Stimulated activated CD4-positive, alpha-beta T cell treated with anti-CD3 and anti-CD28 coated beads, TNF-alpha, amount 100 ng/mL, for 4 hours (primary cell): ENCODE measurements around the gene ATP5F1A.
"Not testable (repeated sequence)": the region's sequence is repeated elsewhere in the genome, so short reads cannot be mapped to it uniquely, and the experiment has no call there.

Experiments used
- DNase-seq, 3 experiments: peaks; one replicate each; pipeline ENCODE4 v3.0.0-alpha.2; 2020; ENCODE audit warnings: low read depth in 3 of 3

The ATP5F1A gene

DNA sequence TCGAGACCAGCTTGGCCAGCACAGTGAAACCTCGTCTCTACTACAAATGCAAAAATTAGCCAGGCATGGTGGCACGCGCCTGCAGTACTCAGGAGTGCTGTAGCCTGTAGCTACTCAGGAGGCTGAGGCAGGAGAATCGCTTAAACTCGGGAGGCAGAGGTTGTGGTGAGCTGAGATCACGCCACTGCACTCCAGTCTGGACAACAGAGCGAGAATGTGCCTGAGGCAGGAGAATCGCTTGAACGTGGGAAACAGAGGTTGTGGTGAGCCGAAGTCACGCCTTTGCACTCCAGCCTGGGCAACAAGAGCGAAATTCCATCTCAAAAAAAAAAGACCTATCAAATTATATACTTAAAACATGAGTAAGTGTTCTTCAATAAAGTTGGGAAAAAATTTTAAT lies 50.7 kb downstream of the ATP5F1A start:
- DNase-seq = not testable (repeated sequence)

DNA sequence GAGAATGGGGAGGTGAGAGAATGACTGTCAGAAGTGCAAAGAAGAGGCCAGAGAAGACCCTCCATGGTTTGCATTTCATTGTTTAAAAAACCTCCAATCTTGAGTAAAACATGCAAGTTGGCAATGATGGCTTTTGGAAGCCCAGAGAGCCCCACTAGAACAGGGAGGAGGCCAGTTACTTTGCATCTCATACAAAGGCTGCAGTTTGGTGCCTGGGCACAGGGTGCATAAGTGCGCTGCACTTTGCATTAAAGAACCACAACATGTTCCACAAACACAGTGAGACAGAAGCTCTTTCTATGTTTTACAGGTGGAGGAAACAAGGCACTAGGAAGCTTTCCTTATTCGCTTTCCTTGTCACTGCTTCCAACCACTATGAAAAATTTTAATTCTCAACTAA lies 51.4 kb downstream of the ATP5F1A start:
- DNase-seq = no peak

DNA sequence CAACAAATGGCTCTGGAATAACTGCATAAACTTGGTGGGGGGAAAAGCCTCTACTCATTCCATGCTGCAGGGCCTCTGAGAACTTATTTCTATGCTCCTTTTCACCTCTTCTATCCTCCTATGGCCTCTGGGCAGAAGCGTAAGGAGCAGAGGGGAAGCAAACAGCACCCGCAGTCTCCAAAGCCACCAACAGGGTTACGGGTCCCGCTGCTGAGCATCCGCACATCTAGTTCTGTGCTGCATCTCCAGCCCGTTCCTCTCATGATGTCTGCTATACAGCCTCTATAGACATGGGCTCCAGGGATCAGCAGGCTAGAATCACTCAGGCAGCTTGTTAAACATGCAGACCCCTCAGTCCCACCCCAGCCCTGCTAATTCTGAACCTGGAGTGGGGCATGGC lies 52.0 kb downstream of the ATP5F1A start:
- no peak for DNase-seq

DNA sequence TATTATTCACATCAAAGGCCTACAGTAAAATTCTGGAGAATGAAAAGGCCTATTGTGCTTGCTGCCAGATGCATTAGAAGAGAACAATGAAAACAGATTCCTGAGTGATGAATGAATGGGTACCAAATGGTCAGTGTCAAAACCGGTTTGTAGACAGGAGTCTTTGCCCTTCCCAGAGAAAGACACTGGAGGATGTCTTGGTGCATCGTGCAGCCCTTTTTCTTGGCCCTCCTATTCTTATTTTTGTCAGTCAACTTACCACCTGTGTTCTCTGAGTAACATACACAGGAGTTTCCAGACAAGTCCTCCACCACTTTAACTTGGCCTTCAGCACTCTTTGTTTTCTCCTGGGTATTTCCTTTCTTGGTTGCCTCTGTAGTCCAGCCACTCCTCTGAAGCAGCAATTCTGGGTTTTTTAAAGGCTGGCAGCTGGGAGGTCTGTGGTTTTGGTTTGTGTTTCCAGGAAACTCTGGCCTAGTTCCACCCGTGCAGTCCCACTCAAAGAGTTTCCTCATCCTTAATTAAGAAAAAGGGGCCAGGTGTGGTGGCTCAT lies 55.4 kb downstream of the ATP5F1A start:
- no peak for DNase-seq

DNA sequence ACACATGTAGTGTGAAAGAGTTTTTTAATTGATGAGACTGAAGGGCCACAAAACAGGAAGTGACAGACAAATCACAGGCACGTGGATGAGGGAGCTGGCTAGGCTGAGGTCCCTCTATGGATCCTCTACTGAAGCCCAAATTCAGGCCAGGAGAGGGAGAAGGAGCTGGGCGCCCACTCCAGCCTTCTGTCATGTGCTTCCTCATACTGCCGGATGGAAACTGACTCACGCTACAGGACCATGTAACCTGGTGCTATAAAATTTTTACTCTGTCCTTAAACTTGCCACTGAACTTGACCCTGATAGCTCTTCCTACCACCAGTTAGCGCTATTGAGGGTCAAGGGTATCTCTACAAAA lies 57.4 kb downstream of the ATP5F1A start:
- DNase-seq = no peak

DNA sequence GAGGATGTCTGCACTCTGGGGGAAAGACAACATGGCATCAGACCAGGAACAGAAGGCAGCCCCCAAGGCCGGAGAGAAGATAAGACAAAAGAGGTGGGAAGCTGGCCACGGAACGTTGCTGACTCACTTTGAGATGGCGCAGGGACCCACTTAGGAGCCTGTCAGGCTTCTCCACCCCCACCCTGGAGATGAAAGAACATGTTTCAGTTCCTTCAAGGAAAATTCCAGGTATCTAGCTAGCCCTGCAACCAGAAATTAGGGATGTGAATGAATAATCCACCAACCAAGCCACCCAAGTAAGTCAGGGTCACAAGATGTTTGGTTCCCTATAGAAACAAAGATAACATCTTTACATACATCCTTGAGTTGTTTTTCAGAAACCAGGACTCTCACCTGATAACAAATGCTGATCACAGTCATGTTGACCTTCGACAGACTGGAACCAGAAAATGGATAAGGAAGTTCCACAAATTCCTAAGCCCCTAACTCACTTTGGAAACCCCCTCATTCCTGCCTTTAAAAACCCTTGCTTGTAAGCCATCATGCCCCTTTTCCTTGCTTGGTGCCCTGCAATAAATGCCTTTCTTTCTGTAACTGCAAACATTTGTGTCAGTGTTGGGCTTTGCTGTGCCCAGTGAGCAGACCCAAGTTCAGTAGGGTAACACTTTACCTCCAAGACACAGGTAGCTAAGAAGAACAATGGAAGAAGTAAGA lies 57.9 kb downstream of the ATP5F1A start:
- DNase-seq = no peak

DNA sequence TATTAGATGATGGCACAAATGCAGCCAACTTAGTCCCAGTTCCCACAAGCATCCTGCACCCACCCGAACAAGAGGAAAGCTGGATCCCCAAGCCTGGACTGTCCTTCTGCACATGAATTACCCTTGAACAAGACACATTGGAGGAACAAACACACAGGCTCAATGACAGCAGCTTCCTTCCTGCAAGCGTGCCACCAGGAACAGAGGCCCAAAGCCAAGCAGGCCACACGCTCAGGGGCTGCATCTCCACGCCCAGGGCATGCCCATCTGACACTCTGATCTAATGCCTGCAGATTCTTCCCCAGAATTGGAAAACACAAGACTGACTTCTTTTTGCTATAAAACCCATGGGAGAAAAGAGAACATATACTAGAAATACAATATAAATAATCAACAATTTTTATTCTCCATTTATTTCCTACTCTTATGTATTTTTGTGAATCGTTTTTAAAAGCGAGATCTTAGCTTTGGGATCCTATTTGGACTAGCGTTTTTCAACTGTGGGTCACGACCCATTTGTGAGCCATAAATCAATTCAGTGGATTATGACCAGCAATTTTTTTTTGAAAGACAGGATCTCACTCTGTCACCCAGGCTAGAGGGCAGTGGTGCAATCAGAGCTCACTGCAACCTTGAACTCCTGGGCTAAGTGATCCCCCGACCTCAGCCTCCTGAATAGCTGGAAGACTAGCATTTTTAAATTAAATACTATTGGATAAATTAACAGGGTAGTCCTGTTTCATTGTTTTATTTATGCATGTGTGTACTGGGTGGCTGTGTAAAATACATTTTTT lies 60.4 kb downstream of the ATP5F1A start:
- no peak for DNase-seq

DNA sequence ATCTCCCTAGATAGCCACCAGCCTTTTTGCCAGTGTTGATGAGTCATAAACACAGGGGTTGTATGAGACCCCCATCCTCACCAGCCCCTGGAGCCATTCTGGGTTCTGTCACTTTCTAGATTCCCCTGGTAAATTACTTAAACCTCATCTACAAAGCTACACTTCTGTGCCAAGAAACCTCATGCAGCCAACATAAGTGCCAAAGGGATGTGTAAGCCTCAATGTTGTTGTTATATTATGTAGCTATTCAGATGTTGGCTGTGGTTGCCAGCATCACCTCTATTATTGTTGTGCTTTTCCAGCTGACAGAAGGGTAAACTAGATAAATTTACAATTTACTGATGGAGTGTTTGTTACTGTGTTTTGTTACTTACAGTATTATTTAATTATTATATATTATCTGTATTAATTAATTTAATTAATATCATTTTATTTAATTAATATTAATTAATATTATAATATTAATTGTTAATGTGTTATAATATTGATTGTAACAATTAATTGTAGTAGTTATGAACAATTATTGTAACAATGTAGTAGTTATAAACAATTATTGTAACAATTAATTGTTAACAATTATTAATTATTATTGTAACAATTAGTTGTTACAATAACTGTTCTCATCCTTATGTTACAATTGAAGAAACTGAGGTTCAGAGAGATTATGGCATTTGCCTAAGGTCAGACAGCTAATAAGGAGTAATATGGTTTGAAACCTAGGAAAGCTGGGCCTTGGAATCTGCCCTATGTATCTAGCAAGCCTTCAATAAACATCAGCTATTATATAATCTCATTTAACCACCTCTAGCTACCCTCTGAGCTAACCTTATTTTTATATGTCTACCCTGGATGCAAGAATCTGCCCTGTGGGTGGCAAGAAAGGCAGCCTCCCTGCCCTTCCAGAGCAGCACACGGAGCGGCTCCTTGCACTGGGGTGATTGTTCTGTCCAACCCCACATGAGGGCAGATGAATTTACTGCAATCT lies 62.1 kb downstream of the ATP5F1A start:
- no peak for DNase-seq

DNA sequence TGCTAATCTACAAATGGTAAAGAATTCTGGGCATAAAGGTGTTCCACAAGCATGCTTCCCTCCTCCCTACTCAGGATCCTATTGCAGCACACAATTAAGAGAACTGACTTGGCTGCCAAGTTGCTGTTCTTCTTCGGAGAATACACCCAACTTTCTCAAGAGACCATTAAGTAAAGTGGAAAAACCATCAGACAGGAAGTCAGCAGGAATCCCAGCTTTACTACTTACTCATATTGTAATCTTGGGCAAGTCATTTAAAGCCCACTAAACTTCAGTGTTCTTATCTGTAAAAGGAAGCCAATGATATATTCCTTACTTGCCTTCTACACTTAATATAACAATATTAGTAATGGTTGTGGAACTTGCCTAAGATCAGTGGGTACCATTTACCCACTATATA lies 63.9 kb downstream of the ATP5F1A start:
- DNase-seq = no peak

DNA sequence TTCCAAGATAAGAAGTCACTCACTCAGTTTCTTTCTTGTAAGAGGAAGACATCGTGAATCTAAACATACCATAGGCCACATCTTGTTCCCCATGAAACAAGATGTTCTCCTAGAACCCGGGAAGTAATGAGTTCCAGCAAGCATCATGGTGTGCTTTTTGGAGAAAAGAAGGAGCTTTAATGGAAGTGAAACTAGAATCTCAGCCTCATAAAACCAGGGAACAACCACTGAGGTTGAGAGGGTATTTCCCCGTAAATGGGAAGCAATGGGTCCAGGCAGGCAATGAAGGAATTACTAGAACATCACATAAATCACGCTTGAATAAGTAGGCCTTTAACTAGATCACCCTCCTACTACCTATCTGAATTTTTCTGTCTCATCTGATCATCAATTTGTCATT lies 66.4 kb downstream of the ATP5F1A start:
- DNase-seq = no peak
